Fibroblast of lung (primary cell): ENCODE measurements around the gene HDLBP. TPM values are rescaled to one million over a fixed set of nuclear protein-coding genes. Genes with fewer than 3 reads are reported as not detected.

Experiments used
- DNase-seq, 2 donors: peaks; one replicate each; pipeline versions ENCODE4 v3.0.0 to v3.0.0-alpha.2; 2010; ENCODE audit warnings: low read depth in 2 of 2
- H2AFZ ChIP-seq: 2 replicates; pipeline ENCODE4 v1.5.1; 2012; ENCODE audit warnings: low read length, control low read depth, inconsistent platforms
- H3K27ac ChIP-seq: 2 replicates; pipeline ENCODE4 v1.5.1; 2011; ENCODE audit warnings: low read length, control low read depth; ENCODE audit not compliant: insufficient read depth
- H3K27me3 ChIP-seq: 2 replicates; pipeline ENCODE4 v1.5.1; 2011; ENCODE audit warnings: mild to moderate bottlenecking, low read length; ENCODE audit not compliant: control insufficient read depth, insufficient read depth
- H3K36me3 ChIP-seq: 2 replicates; pipeline ENCODE4 v1.5.1; 2011; ENCODE audit warnings: low read length; ENCODE audit not compliant: control insufficient read depth, insufficient read depth
- H3K4me1 ChIP-seq: 2 replicates; pipeline ENCODE4 v1.5.1; 2011; ENCODE audit warnings: low read length; ENCODE audit not compliant: control insufficient read depth, insufficient read depth; ENCODE audit errors: extremely low read depth
- H3K4me2 ChIP-seq: 2 replicates; pipeline ENCODE4 v1.5.1; 2011; ENCODE audit warnings: low read length, control low read depth; ENCODE audit not compliant: insufficient read depth; ENCODE audit errors: extremely low read depth
- H3K4me3 ChIP-seq, 4 experiments: fragments of 200-600 bp in 1 of 4; sonication (generic) in 1 of 4; replicated peaks in 1 of 4; 2 replicates each; pipeline ENCODE4 v1.5.1; 2011 to 2016; ENCODE audit warnings: low read length in 4 of 4, low read depth in 3 of 4, mild to moderate bottlenecking in 3 of 4, control low read depth in 2 of 4, inconsistent platforms in 1 of 4, mixed read lengths in 1 of 4; ENCODE audit not compliant: insufficient read depth in 1 of 4; ENCODE audit errors: control extremely low read depth in 1 of 4
- H3K79me2 ChIP-seq: 2 replicates; pipeline ENCODE4 v1.5.1; 2012; ENCODE audit warnings: mild to moderate bottlenecking, low read length, inconsistent platforms; ENCODE audit not compliant: control insufficient read depth, insufficient read depth
- H3K9ac ChIP-seq: 2 replicates; pipeline ENCODE4 v1.5.1; 2011; ENCODE audit warnings: mild to moderate bottlenecking, low read length, control low read depth; ENCODE audit not compliant: insufficient read depth
- H3K9me3 ChIP-seq: 2 replicates; pipeline ENCODE4 v1.5.1; 2012; ENCODE audit warnings: low read depth, low read length; ENCODE audit not compliant: control insufficient read depth, insufficient read depth
- H4K20me1 ChIP-seq: 2 replicates; pipeline ENCODE4 v1.5.1; 2011; ENCODE audit warnings: low read length; ENCODE audit not compliant: control insufficient read depth, insufficient read depth; ENCODE audit errors: extremely low read depth
- CTCF ChIP-seq, 2 donors: IDR thresholded peaks in 1 of 2; conservative IDR thresholded peaks in 1 of 2; 1 replicate in 1 of 2; 2 replicates in 1 of 2; pipeline ENCODE4 v1.5.1; 2011 to 2012; ENCODE audit warnings: low read length in 2 of 2, control low read depth in 1 of 2, inconsistent platforms in 1 of 2, low read depth in 1 of 2, mild to moderate bottlenecking in 1 of 2
- EZH2 ChIP-seq: IDR thresholded peaks from 2 replicates; pipeline ENCODE4 v1.5.1; 2012; ENCODE audit warnings: low read length, control low read depth, mild to moderate bottlenecking; ENCODE audit errors: missing control alignments
- polyA plus RNA-seq, 2 donors: library from polyadenylated mRNA; depleted of rRNA in 1 of 2; stranded (reverse) in 1 of 2; unstranded in 1 of 2; fragments of >200 nt; gene quantifications; 2 replicates each; pipeline ENCODE4 v1.2.1, GENCODE V29; 2011 to 2012; ENCODE audit warnings: missing spikeins in 1 of 2
- total RNA-seq: library from RNA; depleted of rRNA; stranded (reverse); fragments of >200 nt; gene quantifications from 2 replicates; pipeline ENCODE4 v1.2.1, GENCODE V29; 2014

Gene HDLBP
- total and polyA plus RNA-seq, 2 donors (not counting 1 experiment from before 2014, with no cell fraction given): 626 to 1,354 TPM

DNA sequence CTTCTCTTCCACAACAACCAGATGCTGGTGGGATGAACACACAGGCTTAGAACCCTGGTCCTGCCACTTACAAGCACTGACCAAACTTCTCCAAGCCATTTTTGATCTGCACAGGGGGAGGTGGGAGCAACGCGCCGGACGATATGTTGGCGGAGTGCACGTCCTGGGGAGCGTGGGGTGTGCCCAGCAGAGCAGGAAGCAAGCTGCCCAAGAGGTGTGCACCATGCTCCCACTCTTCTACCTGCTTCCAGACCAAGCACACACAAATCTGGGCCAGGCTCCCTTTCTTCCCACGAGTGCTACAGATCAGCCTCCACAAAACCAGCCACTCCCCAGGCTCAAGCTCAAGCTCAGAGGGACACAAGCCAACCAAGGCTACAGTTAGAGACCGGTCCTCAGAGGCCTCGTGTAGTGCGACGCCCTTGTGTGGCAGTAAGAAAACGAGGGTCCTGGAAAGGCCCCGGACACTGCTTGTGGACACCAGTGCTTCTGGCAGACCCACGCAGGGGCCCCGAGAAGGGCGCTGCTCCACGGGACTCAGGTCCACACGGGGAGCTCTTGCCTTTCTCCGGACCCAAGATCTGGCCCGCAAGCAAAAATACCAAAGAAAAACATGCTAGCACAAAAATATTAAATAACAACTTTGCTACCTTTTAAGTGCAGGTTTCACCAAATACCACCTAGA is 75.0 kb downstream of the HDLBP start:
- H2AFZ ChIP-seq: no peak overlapping the region
- DNase-seq: no peak
- no peaks in the 10 kb centered on the region for H3K27me3 ChIP-seq
- no peak overlapping the region for H3K4me3 ChIP-seq
- H3K36me3 ChIP-seq: peaks cover 56% of the 10 kb centered on the region
- H3K9me3 ChIP-seq: no peaks in the 10 kb centered on the region
- H3K4me2 ChIP-seq: no peak overlapping the region
- TF ChIP-seq EZH2: no peak
- TF ChIP-seq CTCF (conservative IDR thresholded peaks at IDR 0.05 in 1 of 2, IDR thresholded peaks at IDR 0.05 in 1 of 2; ENCODE audit: low read depth in 1 of 2, low read length in 2 of 2): no peak
- no peaks in the 10 kb centered on the region for H4K20me1 ChIP-seq
- H3K27ac ChIP-seq: no peak overlapping the region
- peaks cover 38% of the 10 kb centered on the region for H3K79me2 ChIP-seq
- H3K9ac ChIP-seq: no peak overlapping the region
- H3K4me1 ChIP-seq: no peaks in the 10 kb centered on the region

- H4K20me1 ChIP-seq: no peaks in the 10 kb centered on the region
- H3K27ac ChIP-seq: no peak overlapping the region
- no peak overlapping the region for H3K4me3 ChIP-seq
- no peak for DNase-seq
- no peaks in the 10 kb centered on the region for H3K27me3 ChIP-seq
- H3K4me1 ChIP-seq: no peaks in the 10 kb centered on the region
- no peak overlapping the region for H3K9ac ChIP-seq
- H2AFZ ChIP-seq: no peak overlapping the region
- H3K79me2 ChIP-seq: peaks cover 40% of the 10 kb centered on the region
- peaks cover 63% of the 10 kb centered on the region for H3K36me3 ChIP-seq
- no peak overlapping the region for H3K4me2 ChIP-seq
- H3K9me3 ChIP-seq: no peaks in the 10 kb centered on the region
- TF ChIP-seq CTCF (conservative IDR thresholded peaks at IDR 0.05 in 1 of 2, IDR thresholded peaks at IDR 0.05 in 1 of 2; ENCODE audit: low read depth in 1 of 2, low read length in 2 of 2) (no peak), EZH2 (no peak)
Observed at GRCh38 chr2:241239552-241240202, 75.8 kb downstream of the HDLBP start.

GRCh38 chr2:241238693-241239198 is 76.7 kb downstream of the HDLBP start:
- TF ChIP-seq CTCF (conservative IDR thresholded peaks at IDR 0.05 in 1 of 2, IDR thresholded peaks at IDR 0.05 in 1 of 2; ENCODE audit: low read depth in 1 of 2, low read length in 2 of 2) (no peak), EZH2 (no peak)
- no peak overlapping the region for H3K4me3 ChIP-seq
- H3K79me2 ChIP-seq: peaks cover 37% of the 10 kb centered on the region
- H3K27me3 ChIP-seq: no peaks in the 10 kb centered on the region
- no peak overlapping the region for H3K4me2 ChIP-seq
- H3K9ac ChIP-seq: no peak overlapping the region
- H3K4me1 ChIP-seq: no peaks in the 10 kb centered on the region
- peaks cover 70% of the 10 kb centered on the region for H3K36me3 ChIP-seq
- no peak overlapping the region for H3K27ac ChIP-seq
- H4K20me1 ChIP-seq: no peaks in the 10 kb centered on the region
- DNase-seq: no peak
- no peak overlapping the region for H2AFZ ChIP-seq
- no peaks in the 10 kb centered on the region for H3K9me3 ChIP-seq
